SK-N-SH (cell line): ENCODE results near the gene SLC25A25. TPM values are rescaled to one million over a fixed set of nuclear protein-coding genes. Genes with fewer than 3 reads are reported as not detected.
A peak's percentile ranks its signal among the peaks of the same experiment; 100 is the strongest.

Experiments used
- CHD2 ChIP-seq: fragments of 150-350 bp; IDR thresholded peaks from 2 replicates; pipeline ENCODE4 v1.6.1; 2018; ENCODE audit warnings: low read length; ENCODE audit not compliant: partially characterized antibody
- EP300 ChIP-seq, 2 experiments: IDR thresholded peaks; 2 replicates each; pipeline versions ENCODE4 v1.4.0 to v1.6.1; 2012; ENCODE audit warnings: borderline replicate concordance in 1 of 2, low read depth in 1 of 2, low read length in 1 of 2
- GABPA ChIP-seq: IDR thresholded peaks from 2 replicates; pipeline ENCODE4 v1.4.0; 2012; ENCODE audit warnings: low read depth, mild to moderate bottlenecking
- GATA2 ChIP-seq: sonication (generic); formaldehyde crosslinking; IDR thresholded peaks from 2 replicates; pipeline ENCODE4 v1.5.0; 2020; ENCODE audit warnings: mild to moderate bottlenecking, missing genetic modification reagents
- IRF3 ChIP-seq: fragments of 150-350 bp; IDR thresholded peaks from 2 replicates; pipeline ENCODE4 v1.6.1; 2016; ENCODE audit warnings: mild to moderate bottlenecking, low read depth, low read length
- MEF2A ChIP-seq: IDR thresholded peaks from 2 replicates; pipeline ENCODE4 v1.4.0; 2012; ENCODE audit warnings: low read depth, borderline replicate concordance
- NRF1 ChIP-seq: IDR thresholded peaks from 2 replicates; pipeline ENCODE4 v1.6.1; 2012; ENCODE audit warnings: low read depth, mild to moderate bottlenecking, low read length
- PBX3 ChIP-seq: IDR thresholded peaks from 2 replicates; pipeline ENCODE4; 2012
- RAD21 ChIP-seq: IDR thresholded peaks from 2 replicates; pipeline ENCODE4 v1.6.1; 2012; ENCODE audit warnings: mild to moderate bottlenecking, low read length
- REST ChIP-seq: IDR thresholded peaks from 2 replicates; pipeline ENCODE4 v1.6.1; 2012; ENCODE audit warnings: mild to moderate bottlenecking, low read depth, low read length, moderate library complexity
- RXRA ChIP-seq: IDR thresholded peaks from 2 replicates; pipeline ENCODE4 v1.4.0; 2012; ENCODE audit warnings: low read depth, mild to moderate bottlenecking, borderline replicate concordance
- TAF1 ChIP-seq: IDR thresholded peaks from 2 replicates; pipeline ENCODE4 v1.6.1; 2012; ENCODE audit warnings: low read depth, mild to moderate bottlenecking, low read length, moderate library complexity, borderline replicate concordance
- TCF12 ChIP-seq: IDR thresholded peaks from 2 replicates; pipeline ENCODE4 v1.4.0; 2012
- TEAD4 ChIP-seq: IDR thresholded peaks from 2 replicates; pipeline ENCODE4 v1.4.0; 2012; ENCODE audit warnings: mild to moderate bottlenecking, borderline replicate concordance; ENCODE audit not compliant: insufficient read depth
- USF1 ChIP-seq: IDR thresholded peaks from 2 replicates; pipeline ENCODE4 v1.4.0; 2012; ENCODE audit warnings: low read depth, borderline replicate concordance
- USF2 ChIP-seq: fragments of 150-350 bp; IDR thresholded peaks from 2 replicates; pipeline ENCODE4 v1.6.1; 2017; ENCODE audit warnings: antibody characterized with exemption, low read length, low read depth, borderline replicate concordance
- YY1 ChIP-seq: IDR thresholded peaks from 2 replicates; pipeline ENCODE4 v1.4.0; 2012; ENCODE audit warnings: low read depth, mild to moderate bottlenecking
- polyA plus RNA-seq, 3 experiments: library from polyadenylated mRNA; depleted of rRNA; stranded (reverse); fragments of >200 nt; gene quantifications; 2 replicates each; pipeline ENCODE4 v1.2.3, GENCODE V29; 2012

Gene SLC25A25
- polyA plus RNA-seq, 1 of the 3 experiments (the other 2 are of a cell fraction) = 12.1 TPM

GRCh38 chr9:128127990-128128835 is 60.2 kb downstream of the SLC25A25 start (continued):
- TF ChIP-seq USF2 (no peak), TCF12 (no peak), NRF1 (no peak), GATA2 (CRISPR knock-in tag) (no peak), RXRA (no peak), EP300 (IDR thresholded peaks at IDR 0.05; ENCODE audit: borderline replicate concordance in 1 of 2, low read depth in 1 of 2, low read length in 1 of 2) (peak in 1 of 2 experiments; percentile 15; a peak in 1 of 4 replicates), TEAD4 (no peak), REST (no peak), TAF1 (peak; percentile 43; the same call in 1 of the 2 replicates), USF1 (peak; percentile 87), MEF2A (no peak; the same call in 1 of the 2 replicates), RAD21 (no peak), IRF3 (no peak), YY1 (0 out of 2 replicates have a peak, but pooled peaks have one; percentile 60), PBX3 (no peak), GABPA (peak; percentile 59; the same call in 1 of the 2 replicates), CHD2 (peak; percentile 31)
- TF ChIP-seq, all 33 proteins: peak for 10
